HG03064 (cell line): Measurements from ENCODE around the gene FASTK.

Experiments used
- ATAC-seq: cut with Tn5 transposase; IDR thresholded peaks from one replicate; pipeline ENCODE4 v1.9.1; 2021; ENCODE audit warnings: low read depth; ENCODE audit not compliant: unreplicated experiment

The FASTK gene

DNA sequence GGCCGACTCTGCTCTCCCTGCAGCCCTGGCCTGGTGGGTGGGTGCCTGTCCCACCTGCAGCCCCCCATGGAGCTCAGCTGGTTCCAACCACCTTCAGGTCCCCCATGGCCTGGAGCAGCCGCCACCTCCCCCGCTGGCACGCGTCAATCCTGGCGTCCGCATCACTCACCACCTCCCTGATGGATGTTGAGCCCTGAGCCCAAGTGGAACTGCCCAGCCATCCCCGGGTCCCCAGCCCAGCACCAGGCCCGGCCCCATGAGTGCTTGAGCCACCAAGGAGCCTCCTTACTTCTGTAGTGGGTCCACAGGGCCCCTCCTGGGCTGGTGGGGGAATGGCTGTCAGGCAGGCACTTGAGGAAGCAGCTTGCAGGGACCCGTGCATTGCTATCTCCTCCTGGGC is 20.3 kb upstream of the FASTK start:
- no peak for ATAC-seq

DNA sequence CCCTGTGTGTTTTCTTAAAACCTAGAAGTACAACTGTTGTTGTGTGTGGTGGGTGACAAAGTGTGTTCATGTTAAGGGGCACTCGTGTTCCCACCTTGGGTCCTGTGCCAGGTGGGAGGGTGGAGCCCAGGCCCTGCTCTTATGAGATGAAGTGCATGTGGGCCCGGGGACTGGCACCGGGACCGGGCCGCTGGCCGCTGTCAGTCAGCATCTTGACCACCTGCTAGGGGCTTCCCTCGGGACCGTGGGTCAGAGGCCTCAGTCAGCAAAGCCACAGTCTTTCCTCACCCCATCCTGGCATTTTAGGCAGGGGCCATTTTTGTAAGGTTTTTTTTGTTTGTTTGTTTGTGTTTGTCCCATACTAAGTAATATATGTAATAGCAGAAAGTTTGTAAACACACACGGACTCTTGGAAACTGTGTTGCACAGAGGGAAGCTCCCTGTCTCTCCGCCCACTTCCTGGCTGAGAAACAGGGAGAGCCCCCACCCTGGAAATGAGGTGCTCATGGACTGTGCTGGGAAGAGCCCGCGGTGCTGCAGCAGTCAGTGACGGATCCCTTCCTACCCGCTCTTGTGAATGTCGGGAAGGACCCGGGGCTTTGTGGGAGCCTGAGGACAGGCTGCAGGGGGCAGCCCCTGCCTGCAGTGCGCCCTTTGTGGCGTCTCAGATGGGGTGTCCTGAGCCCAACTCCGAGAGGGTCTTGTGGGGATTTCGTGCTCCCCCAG is 19.0 kb upstream of the FASTK start:
- no peak for ATAC-seq

DNA sequence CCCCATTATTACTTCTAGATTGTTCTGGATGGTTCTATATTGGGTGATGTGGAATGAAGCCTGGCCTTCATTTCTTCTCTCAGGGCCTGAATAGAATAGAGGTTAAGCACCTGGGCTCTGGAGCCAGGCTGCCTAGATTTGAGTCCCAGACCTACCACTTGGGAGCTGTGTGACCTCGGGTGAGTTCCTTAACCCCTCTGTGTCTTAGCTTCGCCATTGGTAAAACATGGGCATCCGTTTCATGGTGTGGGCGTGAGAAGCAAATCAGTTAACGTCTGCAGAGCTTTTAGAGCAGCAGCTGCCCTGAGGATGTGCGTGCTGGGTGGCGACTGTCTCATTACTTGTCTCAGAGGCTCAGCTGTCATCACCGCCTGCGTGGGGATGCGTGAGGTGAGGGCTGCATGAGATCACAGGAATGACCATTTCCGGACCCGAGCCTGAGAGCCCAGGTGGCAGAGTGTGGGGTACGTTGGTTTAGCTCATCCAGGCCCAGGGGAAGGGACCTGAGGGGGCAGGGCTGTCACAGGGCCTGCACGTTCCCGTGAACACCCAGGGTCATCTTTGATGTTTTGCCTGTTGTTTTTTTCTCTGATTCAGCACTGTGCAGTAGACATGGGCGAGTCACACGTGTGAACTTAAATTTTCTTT is 15.3 kb upstream of the FASTK start:
- no peak for ATAC-seq

DNA sequence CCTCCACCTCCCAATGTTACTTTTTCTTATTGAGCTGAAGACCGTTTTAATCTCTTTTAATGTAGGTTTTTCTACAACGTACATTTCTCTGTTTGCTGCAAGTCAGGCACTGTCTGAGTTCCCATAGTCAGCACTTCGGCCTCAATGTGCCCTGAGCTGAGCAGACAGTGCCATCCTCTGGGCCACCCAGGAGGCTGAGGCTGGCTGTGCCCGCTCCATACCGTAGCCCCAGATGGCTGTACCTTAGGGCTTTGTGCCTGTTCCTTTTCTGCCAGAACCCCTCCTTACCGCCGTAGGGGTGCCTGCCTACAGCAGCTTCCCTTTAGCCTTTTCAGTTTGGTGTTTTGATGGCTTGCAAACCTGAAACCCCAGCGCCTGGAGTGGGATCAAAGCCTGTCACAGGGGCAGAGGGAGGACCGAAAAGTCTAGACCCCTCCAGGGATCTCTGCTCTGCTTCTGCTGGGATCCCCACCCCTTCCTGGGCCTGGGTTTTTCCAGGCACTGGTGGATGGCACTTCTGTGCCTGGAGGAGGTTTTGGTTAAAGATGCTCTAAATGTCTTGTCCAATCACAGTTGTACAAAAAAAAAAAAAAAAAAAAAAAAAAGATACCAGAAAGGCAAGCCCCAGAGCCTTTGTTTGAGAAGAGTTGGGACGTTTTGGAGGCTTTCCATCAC is 14.7 kb upstream of the FASTK start:
- no peak for ATAC-seq

DNA sequence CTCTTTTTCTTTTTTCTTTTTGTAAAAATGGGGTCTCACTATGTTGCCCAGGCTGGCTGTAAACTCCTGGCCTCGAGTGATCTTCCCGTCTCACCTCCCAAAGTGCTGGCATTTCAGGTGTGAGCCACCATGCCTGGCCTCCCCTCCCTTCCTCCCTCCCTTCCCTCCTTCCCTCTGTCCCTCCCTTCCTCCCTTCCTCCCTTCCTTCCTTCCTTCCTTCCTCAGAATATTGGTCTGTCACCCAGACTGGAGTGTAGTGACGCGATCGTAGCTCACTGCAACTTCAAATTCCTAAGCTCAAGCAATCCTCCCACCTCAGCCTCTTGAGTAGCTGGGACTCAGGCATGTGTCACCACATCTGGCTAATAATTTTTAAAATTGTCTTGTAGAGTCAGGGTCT is 14.1 kb upstream of the FASTK start:
- ATAC-seq, result no peak

DNA sequence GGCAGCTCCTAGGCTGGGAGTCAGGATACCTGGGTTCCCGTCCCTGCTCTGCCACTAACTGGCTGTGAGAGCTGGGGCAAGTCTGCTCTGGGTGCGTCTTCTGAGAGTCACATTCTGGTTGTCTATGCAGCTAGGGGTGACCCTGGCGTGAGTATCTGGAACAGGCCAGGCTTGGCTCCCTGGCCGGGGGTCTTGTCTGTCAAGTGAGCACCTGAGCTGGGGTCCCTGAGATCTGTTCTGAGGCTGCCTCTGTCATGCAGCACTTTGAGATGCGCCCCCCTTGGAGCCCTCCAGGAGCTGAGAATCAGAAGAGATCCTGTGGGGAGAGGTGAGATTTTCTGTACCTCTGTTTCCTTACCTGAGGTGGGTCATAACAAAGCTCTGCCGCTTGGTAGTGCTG is 13.1 kb upstream of the FASTK start:
- no peak for ATAC-seq

DNA sequence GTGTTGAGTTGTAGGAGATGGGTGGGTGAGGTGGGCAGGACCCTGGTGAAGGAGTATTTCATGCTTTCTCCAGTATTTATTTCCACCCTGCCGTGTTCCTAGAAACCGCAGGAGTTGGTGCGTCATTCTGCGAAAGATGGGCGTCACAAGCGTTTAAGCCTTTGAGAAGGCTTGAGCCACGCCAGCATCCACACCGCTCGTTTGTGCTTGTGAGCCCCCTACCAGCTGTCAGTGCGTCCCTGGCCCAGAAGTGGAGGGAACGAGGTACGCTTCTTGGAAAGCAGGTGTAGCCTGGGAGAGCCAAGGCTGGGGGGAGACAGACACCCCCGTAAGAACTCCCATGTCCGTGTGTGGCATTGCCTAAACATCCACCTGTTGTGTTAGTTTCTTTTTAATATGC is 11.4 kb upstream of the FASTK start:
- ATAC-seq, result no peak

DNA sequence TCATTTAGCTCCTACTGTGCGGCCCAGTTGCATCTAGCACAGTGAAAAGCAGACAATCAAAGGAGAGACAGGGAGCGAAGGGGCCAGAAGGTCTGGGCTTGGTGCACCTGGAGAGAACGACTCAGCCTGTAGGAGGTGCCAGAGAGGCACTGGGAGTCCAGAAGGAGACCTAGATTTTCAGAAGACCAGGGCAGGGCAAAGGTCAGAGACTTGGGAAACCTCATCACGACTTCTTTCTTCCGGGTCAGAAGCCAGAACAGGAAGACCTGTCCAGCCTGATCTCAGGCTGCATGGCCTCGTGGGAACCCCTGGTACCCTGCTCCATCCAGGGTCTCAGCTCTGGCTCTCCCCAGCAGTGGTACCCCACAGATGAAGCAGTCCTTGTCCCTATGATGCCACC is 10.8 kb upstream of the FASTK start:
- no peak for ATAC-seq

DNA sequence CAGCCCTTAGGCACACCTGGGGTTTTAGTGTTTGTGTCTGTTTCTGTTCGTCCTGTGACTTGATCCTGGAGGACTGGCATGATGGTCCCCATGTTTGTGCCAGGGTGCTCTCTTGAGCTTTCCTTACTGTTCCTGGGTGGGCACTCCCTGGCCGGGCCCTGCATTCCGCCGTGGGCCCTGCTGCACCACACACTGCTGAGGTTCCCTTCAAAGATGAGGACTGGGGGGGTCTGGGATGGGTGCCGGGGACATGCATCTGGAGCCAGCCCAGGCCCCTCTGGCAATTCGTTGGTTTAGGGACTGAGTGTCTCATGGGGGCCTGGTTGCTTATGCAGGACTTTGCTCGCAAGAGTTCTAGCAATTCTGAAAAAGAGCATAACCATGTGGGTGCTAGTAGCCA is 10.4 kb upstream of the FASTK start:
- no peak for ATAC-seq

DNA sequence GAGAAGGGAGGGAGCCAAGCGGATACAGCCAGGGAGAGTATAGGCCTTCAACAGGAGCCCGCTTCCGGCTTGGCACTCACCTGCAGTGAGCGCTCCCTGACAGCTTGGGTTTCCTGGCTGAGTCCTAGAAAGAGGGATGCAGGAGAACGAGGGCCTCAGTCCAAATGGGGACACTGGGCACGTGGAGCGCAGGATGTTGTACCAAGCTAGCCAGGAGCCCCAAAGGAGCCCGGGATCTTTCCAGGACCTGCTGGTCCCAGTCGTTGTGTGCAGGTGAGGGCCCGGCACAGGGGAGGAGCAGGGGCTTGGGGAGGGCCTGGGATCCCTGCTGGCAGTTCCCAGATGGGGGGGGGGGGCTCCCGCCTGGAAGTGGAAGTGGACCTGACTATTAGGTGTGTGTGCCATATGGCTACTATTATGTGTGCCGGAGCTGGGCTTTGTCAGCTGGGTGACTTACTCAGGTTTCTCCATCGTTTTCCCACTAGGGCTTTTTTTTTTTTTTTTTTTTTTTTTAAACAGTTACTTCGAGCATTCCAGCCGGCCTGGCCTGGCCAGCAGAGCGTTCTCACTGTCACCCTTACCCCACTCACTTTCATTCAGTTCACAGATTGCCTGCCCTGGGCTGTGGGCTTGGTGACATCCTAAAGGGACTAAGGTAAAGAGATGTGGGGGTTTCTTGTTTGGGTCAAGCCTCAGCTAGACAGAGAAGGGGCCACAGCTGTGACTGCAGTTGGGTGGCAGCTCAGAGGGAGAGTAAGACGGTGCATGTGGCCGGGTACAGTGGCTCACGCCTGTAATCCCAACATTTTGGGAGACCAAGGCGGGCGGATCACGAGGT is 9.5 kb upstream of the FASTK start:
- ATAC-seq, result no peak

DNA sequence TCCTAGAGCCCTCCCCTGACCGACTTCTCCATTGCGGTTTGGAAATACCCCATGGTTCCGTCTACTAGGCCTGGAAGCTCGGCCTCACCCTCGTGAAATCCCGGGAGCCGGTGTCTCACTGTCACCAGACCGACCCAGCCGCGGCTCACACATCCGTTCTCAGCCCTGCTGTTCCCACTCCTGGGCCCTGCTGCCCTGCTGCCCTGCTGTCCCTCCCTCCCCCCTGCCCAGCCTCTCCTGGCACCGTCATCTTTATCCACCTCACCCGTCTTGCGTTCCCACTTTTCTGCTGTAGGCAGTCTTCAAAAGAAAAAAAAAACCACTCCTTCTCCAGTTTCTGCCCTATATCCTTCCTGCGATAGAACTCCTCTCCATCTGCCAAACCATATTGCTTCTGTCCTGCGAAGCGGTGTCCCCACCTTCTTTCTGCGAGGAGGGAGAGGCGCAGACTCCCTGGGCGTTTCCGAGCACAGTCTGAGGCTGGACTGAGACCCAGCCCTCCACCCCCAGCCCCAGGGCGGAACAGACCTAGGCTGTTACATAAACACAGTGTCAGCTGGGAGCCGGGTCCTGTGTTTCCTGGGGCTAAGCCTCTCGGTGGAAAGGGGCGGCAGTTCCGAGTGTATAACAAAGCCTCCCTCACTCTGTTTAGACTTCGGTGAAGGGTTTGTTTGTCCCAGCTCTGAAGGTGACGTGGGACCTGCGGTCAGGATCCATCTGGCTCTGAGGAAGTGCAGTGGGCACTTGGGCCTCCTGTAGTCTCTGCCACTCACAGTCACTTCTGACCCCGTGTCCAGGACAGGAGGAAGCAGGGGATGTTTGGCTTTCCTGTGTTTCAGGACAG is 8.5 kb upstream of the FASTK start:
- ATAC-seq, result no peak

DNA sequence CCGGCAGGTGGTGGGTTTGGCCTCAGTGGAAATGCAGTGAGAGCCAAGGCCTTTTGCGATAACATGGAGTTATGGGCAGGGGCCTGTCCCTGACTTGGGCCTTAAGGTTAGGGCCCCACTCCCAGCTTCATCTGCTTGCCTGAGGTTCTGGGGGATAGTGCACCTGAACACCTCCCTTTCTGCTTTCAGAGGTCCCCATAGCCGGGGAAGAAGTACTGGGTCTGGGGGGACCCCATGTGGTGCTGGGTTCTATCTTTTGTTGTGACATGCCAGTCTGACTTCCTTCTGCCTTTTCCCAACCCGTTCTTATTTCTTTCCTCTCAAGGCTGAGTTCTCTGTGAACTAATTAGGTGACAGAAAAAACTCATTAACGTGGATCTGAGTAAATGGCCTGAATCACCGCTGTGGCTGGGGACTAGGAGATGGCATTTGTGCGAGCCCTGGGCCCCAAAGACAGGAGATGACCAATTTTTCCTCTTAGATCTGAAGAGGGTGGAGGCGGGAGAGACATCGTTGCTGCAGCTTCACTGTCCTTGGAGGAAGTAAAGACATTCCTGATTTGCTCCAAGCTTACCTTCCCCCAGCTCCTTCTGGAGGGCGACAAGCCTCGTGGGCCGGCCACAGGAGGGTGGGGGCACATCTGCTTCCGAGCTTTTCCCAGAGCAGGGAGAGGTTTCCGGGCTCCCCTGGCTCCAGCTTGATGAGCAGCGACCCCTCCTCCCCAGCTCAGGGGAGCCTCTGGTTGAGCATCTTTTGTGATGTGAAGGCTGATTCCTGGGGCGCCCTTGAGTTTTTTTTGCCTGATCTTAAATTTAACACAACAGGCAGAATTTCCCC is 7.6 kb upstream of the FASTK start:
- no peak for ATAC-seq

DNA sequence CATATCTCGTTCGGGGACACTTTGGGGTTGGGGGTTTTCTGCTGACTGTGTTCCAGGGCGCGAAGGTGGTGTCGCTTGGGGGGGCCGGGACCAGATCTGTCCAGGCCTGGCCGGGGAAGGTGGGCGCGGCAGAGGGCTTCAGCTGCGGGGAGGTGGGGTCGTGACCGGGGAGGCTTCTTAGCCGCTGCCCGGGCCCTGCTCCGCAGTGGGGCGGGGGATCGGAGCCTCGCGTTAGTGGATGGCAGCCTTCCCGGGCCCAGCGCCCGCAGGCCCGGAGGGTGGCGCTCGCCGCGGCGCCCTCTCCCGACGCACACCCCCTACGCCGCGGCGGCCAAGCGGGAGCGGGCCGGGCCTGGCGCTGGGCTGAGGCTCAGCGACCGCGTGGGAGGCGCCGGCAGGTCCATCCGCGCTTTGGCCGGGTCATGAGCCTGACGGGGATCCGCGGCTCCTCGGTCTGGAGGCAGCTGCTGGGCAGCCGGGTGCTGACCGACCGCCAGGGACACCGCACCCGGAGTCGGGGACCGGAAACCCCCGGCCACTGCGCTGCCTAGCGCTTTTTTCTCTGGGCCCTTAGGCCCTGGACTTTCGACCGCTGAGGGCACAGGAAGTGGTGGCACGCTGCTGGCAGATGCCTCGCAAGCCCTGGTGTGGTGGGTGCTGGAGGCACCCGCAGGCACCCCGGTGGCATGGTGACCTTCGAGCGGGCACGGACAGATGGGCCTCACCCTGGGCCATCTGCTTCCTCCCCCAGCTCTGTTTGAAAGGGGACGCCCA is 6.8 kb upstream of the FASTK start:
- ATAC-seq, result no peak

DNA sequence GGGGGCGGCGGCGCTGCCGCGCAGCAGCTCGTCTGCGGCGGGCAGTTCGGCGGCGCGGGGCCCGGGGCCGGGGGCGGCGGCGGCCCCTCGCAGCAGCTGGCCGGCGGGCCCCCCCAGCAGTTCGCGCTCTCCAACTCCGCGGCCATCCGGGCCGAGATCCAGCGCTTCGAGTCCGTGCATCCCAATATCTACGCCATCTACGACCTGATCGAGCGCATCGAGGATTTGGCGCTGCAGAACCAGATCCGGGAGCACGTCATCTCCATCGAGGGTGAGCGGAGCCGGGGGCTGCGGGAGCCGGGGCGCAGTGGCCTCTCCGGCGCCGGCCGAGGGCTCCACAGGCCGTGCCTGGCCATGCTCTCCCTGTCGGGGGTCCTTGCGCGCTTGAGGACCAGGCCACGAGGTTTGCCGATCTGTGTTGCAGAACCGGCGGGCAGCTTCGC is 6.2 kb upstream of the FASTK start:
- no peak for ATAC-seq

DNA sequence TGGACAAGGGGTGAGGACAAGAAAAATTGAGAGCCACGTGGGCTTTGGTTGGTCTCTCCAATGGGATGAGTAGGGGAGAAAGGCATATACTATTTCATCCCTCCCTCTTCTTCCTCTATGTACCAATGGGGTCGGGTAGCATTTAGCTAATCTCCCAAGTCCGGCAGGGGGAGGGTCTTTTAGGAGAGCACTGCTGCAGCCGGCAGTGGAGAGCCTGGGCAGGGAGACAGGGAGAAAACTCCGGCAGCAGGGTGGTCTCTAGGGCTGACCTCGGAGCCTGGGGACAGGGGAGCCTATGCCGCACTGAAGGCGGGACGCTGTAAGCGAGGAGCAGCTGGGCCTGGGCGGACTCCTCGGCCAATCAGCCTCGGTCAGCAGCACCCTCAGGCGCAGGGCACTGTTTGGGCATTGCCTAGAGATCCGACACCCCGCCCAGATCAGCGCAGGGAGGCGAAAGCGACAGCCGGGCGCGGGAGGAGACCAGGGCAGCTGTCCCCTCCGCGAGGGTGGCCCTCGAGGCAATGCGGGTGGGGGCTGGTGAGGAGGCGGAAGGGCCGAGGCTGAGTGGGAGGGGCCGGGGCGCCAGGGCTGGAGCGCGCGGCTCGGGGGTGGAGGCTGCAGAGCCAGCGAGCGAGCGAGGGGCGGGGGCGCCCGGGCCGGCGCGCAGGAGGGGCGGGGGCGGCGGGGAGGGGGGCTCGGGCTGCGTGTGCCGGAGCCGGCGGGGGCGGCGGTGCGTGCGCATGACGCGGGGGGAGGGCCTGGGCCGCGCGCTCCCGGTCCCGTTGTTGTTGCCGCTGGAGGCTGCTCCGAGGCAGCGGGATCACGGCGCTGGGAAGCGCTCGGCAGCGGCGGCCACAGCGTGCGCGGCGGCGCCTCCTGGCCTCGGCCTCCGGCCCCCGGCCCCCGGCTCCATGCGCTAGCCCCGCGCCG is 5.3 kb upstream of the FASTK start, which contains the start of gene AGAP3:
AGAP3 (plus strand) TSS at position 785 of the 930 bp plus-strand sequence. CDS start 267 bp downstream, outside the sequence.
- ATAC-seq, result peak; percentile 48

DNA sequence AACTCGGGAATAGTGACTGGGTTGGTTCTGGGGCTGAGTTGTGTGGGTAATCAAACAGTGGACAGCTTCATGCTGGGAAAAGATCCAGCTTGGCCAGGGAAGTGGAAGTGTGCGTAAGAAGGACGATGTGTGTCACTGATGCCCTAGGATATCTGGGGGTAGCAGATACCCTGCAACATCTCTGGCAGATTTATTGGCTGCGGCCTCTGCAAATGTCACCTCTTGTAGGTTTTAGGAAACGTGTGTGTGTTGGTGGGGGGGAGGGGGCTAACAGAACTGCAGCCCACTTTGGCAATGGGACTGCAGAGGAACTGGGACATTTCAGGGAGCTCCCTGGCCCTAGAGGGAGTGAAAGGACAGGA is 4.7 kb upstream of the FASTK start:
- no peak for ATAC-seq

DNA sequence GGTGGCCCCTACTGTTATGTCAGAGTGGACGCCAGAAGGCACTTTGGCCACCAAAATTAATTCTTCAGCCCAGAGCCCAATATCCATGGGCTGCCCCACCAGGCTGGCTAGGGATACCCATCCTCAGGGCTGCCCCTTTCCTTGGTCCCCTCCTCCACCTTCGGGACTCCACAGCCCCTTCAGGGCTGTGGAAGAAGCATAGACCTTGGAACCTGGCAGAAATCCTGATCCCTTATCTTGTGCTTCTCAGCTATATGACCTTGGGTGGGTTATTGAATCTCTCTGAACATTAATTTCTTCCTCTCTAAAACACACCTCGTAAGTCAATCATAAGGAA is 3.2 kb upstream of the FASTK start:
- no peak for ATAC-seq
